ENCODE results near the gene ILKAP.

ILKAP gene

DNA sequence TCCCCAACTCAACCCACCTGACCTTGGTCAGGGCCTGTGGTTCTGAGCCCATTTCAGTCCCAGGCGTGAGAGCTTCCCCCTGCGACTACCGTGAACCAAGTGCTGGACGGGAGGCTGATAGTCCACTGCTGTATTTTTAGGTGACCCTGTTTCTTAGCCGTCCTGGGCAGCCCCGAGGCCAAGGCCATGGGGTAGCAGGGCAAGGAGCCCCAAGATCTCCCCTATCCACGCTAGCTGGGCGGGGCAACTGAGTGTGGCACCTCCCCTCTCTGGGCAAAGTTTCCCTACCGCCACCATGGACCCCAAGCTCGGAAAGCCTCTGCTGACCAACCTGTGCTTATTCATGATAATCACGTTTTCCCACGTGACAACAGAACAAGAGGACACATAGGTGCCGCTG is 65.6 kb downstream of the ILKAP start:
- no peak for DNase-seq (ENCODE audit: low read depth in 2 of 2)

DNA sequence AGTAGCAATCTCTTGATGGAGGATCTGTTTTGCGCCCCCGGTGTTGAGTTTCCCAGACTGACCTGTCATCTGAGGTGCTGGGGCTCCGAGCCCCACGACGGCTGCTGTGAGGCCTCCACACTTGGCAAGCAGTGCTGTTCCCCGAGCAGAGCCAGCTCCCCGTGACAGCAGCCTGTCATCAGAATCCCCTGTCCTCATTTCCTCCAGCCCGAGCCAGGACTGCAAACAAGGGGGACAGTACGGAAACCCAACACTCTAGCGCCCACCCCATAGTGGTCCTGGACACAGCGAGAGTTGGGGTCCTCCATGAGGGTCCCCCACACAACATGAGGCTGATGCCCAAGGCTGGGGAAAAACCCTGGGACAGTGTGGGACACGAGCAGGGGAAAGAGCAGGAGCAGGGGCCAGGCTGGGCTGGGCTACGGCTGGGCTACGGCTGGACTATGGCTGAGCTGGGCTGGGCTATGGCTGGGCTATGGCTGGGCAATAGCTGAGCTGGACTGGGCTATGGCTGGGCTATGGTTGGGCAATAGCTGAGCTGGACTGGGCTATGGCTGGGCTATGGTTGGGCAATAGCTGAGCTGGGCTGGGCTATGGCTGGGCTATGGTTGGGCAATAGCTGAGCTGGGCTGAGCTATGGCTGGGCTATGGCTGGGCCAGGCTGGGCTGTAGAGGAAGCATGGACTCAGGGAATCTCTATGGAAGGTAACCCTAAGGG is 66.5 kb downstream of the ILKAP start:
- no peak for DNase-seq (ENCODE audit: low read depth in 2 of 2)

DNA sequence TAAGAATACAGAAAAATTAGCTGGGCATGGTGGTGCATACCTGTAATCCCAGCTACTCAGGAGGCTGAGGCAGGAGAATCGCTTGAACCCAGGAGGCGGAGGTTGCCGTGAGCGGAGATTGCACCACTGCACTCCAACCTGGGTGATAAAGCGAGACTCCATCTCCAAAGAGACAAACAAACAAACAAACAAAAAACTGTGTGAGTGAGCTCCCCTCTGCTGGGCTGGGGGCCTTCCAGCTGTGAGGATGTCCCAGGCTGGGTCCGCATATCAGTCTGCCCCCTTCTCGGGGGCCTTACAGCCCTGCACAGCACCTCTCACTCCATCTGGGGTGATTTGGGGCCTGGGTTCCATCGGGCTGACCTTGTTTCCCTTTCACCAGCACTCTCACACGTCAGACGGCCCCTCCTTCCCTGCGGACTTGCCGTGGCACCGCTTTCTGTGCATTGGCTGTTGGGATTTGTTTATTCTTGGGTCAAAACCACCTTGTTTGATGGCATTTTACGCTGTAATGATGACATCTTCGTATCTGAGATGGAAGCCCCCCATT is 67.8 kb downstream of the ILKAP start:
- no peak for DNase-seq (ENCODE audit: low read depth in 2 of 2)

DNA sequence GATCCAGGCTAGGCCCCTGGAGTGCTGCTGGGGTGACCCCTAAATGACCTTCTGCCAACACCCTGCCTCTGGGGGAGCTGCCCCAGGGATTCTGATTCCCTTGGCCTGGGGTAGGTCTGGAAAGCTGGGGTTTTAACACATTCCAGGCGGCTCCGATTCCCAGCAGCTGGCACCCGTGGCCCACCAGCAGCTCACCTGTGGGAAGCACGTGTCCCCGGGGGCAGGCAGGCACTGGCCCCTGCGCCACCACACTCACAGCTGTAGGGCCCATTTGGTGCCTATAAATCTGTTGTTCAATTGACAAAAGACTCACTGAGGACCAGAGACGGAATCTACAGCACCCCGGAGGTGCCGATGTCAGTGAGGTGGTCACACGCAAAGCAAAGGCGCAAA is 69.1 kb downstream of the ILKAP start:
- DNase-seq (ENCODE audit: low read depth in 2 of 2) = no peak

- no peak for DNase-seq (ENCODE audit: low read depth in 2 of 2)
Measured at GRCh38 chr2:238133499-238134392, 69.7 kb downstream of the ILKAP start.

- no peak for DNase-seq (ENCODE audit: low read depth in 2 of 2)
Measured at GRCh38 chr2:238132463-238133450, 70.7 kb downstream of the ILKAP start.

DNA sequence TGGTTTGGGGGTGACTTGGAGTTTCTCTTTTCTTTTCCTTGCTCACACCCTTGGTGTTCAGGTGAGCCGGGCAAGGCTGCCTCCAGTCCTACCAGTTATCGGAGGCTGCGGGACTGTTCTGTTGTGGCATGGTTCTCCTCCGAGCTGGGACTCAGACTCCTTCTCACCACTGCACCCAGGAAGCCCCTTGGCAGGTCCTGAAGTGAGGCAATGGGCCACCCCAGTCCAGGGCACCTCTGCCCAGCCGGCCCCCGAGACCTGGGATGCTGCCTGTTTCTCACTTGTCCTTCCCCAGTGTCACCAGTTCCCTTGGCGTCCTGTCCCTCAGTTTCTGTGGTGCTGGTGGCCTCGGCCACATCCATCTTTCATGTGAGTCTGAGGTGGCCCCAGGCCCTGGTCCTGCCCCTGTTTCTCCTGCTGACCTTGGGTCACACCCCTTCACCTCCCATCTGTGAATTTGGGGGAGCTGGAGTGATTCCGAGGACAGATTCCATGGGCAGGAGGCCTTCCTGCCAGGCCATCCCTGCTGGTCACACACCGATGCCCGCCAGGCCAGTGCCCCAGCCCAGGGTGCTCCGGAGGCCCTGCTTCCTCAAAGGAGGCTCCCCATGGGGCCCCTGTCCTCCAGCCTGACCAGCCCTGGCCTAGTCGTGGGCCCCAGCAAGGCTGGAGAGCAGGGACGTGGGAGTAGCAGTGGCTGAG is 71.6 kb downstream of the ILKAP start:
- no peak for DNase-seq (ENCODE audit: low read depth in 2 of 2)

DNA sequence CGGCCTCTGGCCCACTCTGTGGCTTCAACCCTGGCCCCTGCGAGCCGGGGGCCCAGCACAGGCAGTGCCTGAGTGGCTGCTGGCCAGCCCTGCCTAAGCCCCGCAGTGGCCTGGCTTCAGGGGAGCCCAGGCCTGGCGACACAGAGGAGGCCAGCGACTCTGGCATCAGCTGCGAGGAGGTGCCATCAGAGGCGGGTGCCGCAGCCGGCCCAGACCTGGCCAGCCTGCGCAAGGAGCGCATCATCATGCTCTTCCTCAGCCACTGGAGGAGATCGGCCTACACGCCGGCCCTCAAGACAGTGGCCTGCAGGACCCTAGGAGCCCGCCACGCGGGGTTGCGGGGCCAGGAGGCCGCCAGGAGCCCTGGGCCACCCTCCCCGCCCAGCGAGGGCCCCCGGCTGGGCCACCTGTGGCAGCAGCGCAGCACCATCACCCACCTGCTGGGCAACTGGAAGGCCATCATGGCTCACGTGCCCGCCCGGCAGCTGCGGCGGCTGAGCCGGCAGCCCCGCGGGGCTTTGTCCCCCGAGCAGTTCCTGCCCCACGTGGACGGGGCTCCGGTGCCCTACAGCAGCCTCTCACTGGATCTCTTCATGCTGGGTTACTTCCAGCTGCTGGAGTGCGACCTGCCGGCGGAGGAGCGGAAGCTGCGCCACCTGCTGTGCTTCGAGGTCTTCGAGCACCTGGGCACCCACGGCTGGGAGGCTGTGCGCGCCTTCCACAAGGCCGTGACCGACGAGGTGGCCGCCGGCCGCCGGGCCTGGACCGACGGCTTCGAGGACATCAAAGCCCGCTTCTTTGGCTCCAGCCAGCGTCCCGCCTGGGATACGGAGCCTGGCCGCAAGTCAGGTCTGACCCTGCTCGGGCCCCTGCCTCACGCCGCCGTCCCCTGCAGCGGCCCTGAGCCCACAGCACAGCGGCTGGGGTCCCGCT is 72.5 kb downstream of the ILKAP start:
- DNase-seq (ENCODE audit: low read depth in 2 of 2) = no peak

- no peak for DNase-seq (ENCODE audit: low read depth in 2 of 2)
Measured at GRCh38 chr2:238130111-238130695, 73.3 kb downstream of the ILKAP start.

DNA sequence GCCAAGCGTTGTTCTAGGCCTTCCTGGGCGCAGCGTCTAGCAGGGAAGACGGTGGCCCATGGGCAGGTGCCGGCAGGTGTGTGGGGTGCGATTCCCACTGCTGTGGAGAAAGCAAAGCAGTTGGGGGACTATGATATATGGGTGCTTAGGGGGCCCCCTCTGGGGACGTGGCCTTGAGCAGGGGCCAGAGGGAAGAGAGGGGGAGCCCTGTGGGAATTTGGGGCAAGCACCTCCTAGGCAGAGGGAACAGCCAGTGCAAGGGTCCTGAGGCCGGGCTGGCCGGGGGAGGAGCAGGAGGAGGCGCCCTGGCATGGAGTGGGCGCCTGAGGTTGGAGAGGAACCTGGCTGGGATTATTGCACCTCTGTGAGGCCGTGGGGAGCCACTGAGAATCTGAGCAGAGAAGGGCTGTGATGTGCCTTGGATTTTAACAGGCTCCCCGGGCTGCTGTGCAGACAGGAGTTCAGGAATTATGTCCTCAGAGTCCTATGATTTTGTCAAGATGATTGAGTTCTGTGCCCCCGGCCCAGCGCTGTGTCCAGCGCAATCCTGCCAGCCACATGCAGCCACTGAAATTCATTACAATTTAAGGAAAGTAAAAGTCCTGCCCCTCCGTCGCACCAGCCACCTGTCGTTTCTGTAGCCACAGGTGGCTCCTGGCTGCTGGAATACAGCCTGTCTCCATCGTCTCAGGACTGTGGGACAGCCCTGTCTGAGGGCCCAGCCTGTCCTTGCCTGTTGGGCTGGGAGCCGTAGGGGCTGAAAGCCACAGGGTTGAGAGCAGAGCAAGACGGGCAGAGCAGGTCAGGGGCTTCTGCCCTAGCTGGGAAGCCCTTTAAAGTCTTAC is 74.1 kb downstream of the ILKAP start:
- DNase-seq (ENCODE audit: low read depth in 2 of 2) = no peak

- DNase-seq (ENCODE audit: low read depth in 2 of 2) = no peak
Measured at GRCh38 chr2:238128534-238129001, 74.9 kb downstream of the ILKAP start.

DNA sequence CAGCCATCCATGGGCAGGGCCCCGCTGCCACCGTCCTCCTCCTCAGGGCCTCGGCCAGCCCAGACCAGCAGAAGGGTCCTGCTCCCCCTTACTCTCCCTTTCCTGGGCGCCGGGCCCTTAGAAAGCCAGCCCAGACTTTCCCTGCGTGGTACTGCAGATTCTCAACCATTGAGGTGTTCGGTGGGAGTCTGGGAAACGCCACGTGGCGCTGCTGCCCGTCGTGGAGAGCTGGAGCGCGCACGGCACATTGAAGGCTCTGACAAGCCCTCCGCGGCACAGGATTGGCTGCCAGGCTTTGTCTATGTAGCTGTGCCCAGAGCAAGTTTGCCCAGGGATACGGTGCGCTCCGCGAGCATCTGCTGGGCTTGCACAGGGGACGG is 75.4 kb downstream of the ILKAP start:
- DNase-seq (ENCODE audit: low read depth in 2 of 2) = no peak

GRCh38 chr2:238127165-238128060 is 76.1 kb downstream of the ILKAP start:
- no peak for DNase-seq (ENCODE audit: low read depth in 2 of 2)

- no peak for DNase-seq (ENCODE audit: low read depth in 2 of 2)
Measured at GRCh38 chr2:238126775-238127164, 76.7 kb downstream of the ILKAP start.

DNA sequence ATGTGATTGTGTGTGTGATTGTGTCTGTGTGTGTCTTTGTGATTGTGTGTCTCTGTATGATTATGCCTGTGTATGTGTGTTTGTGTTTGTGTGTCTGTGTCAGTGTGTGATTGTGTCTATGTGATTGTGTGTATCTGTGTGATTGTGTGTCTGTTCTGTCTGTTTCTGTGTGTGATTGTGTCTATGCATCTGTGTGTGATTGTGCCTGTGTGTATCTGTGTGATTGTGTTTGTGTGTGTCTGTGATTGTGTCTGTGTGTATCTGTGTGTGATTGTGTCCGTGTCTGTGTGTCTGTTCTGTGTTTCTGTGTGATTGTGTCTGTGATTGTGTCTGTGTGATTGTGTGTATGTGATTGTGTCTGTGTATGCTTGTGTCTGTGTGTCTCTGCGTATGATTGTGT is 77.2 kb downstream of the ILKAP start:
- DNase-seq (ENCODE audit: low read depth in 2 of 2) = no peak

DNA sequence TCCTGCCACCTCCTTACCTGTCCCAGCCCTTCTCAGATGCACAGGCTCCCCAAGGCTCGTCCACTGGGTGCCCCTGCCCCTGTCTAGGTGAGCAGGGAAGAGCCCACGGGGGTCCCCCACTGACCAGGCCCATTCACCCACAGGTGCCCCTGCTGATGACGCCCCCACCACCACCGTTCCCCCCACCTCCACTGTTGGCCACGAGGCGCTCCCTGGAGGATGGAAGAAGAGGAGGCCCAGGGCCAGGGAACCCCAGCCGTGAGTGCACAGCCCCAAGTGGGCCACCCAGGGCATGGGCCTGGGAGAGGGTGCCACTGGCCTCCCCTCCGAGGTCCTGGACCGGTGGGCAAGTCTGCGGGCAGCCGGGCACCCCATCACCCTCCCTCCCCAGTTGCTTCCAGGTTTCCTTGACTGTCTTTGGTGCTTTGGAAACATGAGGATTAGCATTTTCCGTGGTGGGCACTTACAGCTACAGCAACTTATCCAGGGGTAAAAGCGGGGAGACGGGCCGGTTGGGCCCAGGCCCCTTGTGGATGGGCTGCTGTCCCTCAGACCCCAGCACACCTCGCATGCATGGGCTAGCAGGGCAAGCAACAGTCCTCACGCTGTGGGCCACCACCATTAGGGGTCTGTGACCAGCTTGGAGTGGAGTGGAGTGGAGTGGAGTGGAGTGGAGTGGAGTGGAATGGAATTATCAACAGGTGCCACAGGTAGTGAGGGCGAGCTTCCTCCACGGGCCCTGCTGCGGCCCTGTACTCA is 78.2 kb downstream of the ILKAP start:
- DNase-seq (ENCODE audit: low read depth in 2 of 2) = no peak
